GM11168 (cell line): ENCODE measurements around the gene POLDIP2.

Experiments used
- in situ Hi-C: fragments of 300-500 bp; cut with MboI; formaldehyde crosslinking; loops from one replicate; pipeline ENCODE4 v1.12.0; 2022; ENCODE audit warnings: low sequenced_read_pairs; ENCODE audit not compliant: unreplicated experiment

POLDIP2 gene

GRCh38 chr17:28319598-28319935 is 37.8 kb downstream of the POLDIP2 start:
- in situ Hi-C loops: no loop called here

- in situ Hi-C loops: no loop called here
Observed at GRCh38 chr17:28318759-28319597, 38.3 kb downstream of the POLDIP2 start, which contains the start of gene TMEM97. Gene TMEM97, plus strand, starts transcription at chr17:28319200. Its CDS starts 40 bp downstream, at chr17:28319240.

- in situ Hi-C loops: no loop called here
Observed at GRCh38 chr17:28317966-28318758, 39.2 kb downstream of the POLDIP2 start.

- in situ Hi-C loops: no loop called here
Observed at GRCh38 chr17:28317099-28317965, 40.0 kb downstream of the POLDIP2 start.

- in situ Hi-C loops: no loop called here
Observed at GRCh38 chr17:28315846-28316705, 41.3 kb downstream of the POLDIP2 start.

GRCh38 chr17:28313841-28314240 is 43.5 kb downstream of the POLDIP2 start:
- in situ Hi-C loops: no loop called here

- in situ Hi-C loops: no loop called here
Observed at GRCh38 chr17:28306954-28307401, 50.3 kb downstream of the POLDIP2 start.

- in situ Hi-C loops: no loop called here
Observed at GRCh38 chr17:28298449-28298848, 58.9 kb downstream of the POLDIP2 start.
